NCI-H2227 (cell line): Measurements from ENCODE around the gene ESF1.
"Not testable (repeated sequence)": the region's sequence is repeated elsewhere in the genome, so short reads cannot be mapped to it uniquely, and the experiment has no call there.

Experiments
- DNase-seq: peaks from one replicate; lab custom pipeline; 2025; ENCODE audit not compliant: unreplicated experiment; lab: John Stamatoyannopoulos, UW

The ESF1 gene

GRCh38 chr20:13739731-13740649 is 44.7 kb downstream of the ESF1 start:
- no peak for DNase-seq

GRCh38 chr20:13738187-13738586 is 46.5 kb downstream of the ESF1 start:
- DNase-seq, result not testable (repeated sequence)

- no peak for DNase-seq
These were observed 48.1 kb downstream of the ESF1 start for GRCh38 chr20:13736436-13737191.

- no peak for DNase-seq
These were observed 48.9 kb downstream of the ESF1 start for GRCh38 chr20:13735826-13736225.

- no peak for DNase-seq
These were observed 61.7 kb downstream of the ESF1 start for GRCh38 chr20:13723011-13723410.

GRCh38 chr20:13718171-13718570 is 66.5 kb downstream of the ESF1 start:
- no peak for DNase-seq

- DNase-seq, result no peak
These were observed 67.1 kb downstream of the ESF1 start for GRCh38 chr20:13717631-13718044.

GRCh38 chr20:13715171-13715570 is 69.5 kb downstream of the ESF1 start:
- no peak for DNase-seq

GRCh38 chr20:13708234-13708633 is 76.5 kb downstream of the ESF1 start:
- DNase-seq, result no peak

- no peak for DNase-seq
These were observed 81.5 kb downstream of the ESF1 start for GRCh38 chr20:13703265-13703664.

GRCh38 chr20:13701486-13701885 is 83.2 kb downstream of the ESF1 start:
- no peak for DNase-seq

- no peak for DNase-seq
These were observed 84.0 kb downstream of the ESF1 start for GRCh38 chr20:13700761-13701160.

GRCh38 chr20:13694420-13695150 is 90.1 kb downstream of the ESF1 start:
- no peak for DNase-seq

GRCh38 chr20:13692802-13693736 is 91.7 kb downstream of the ESF1 start:
- DNase-seq, result no peak

GRCh38 chr20:13690943-13691342 is 93.8 kb downstream of the ESF1 start:
- no peak for DNase-seq

GRCh38 chr20:13687815-13688214 is 96.9 kb downstream of the ESF1 start:
- DNase-seq, result no peak

GRCh38 chr20:13685623-13686022 is 99.1 kb downstream of the ESF1 start:
- no peak for DNase-seq

- no peak for DNase-seq
These were observed 100.0 kb downstream of the ESF1 start for GRCh38 chr20:13684566-13685222.

GRCh38 chr20:13683833-13684232 is 100.9 kb downstream of the ESF1 start:
- no peak for DNase-seq
